HEK293T (cell line): ENCODE results near the gene E2F6.
A peak's percentile ranks its signal among the peaks of the same experiment; 100 is the strongest.

ENCODE experiments used
- CTCF ChIA-PET: fragments of 350-600 bp; formaldehyde crosslinking; extraction: SDS; loops from one replicate; lab custom pipeline; 2021; ENCODE audit warnings: antibody characterized with exemption, inconsistent platforms; lab: Yijun Ruan, JAX
- POLR2A ChIA-PET: fragments of 350-600 bp; formaldehyde crosslinking; extraction: SDS; loops from one replicate; lab custom pipeline; 2020; ENCODE audit warnings: antibody characterized with exemption, inconsistent platforms; lab: Yijun Ruan, JAX
- DNase-seq: peaks from one replicate; pipeline ENCODE4 v3.0.0; 2012; ENCODE audit warnings: mixed read lengths; ENCODE audit errors: extremely low spot score
- ARNT ChIP-seq: fragments of 450-650 bp; IDR thresholded peaks from 2 replicates; pipeline ENCODE4 v1.6.1; 2017; ENCODE audit warnings: mild to moderate bottlenecking
- BHLHE40 ChIP-seq: fragments of 450-650 bp; IDR thresholded peaks from 2 replicates; pipeline ENCODE4 v1.6.1; 2016; ENCODE audit warnings: mild to moderate bottlenecking, moderate library complexity, borderline replicate concordance
- CTBP1 ChIP-seq: fragments of 450-650 bp; IDR thresholded peaks from 2 replicates; pipeline ENCODE4 v1.6.1; 2016; ENCODE audit warnings: borderline replicate concordance
- ELF4 ChIP-seq: fragments of 450-650 bp; IDR thresholded peaks from 2 replicates; pipeline ENCODE4 v1.6.1; 2017; ENCODE audit warnings: antibody characterized with exemption
- FOXA1 ChIP-seq: fragments of 450-650 bp; IDR thresholded peaks from 2 replicates; pipeline ENCODE4 v1.6.1; 2016; ENCODE audit warnings: mild to moderate bottlenecking
- FOXK2 ChIP-seq: fragments of 450-650 bp; IDR thresholded peaks from 2 replicates; pipeline ENCODE4 v1.6.1; 2016; ENCODE audit warnings: mild to moderate bottlenecking
- FOXM1 ChIP-seq: fragments of 450-650 bp; IDR thresholded peaks from 2 replicates; pipeline ENCODE4 v1.6.1; 2017; ENCODE audit warnings: mild to moderate bottlenecking, borderline replicate concordance
- HDGF ChIP-seq: fragments of 450-650 bp; IDR thresholded peaks from 2 replicates; pipeline ENCODE4 v1.6.1; 2017; ENCODE audit warnings: antibody characterized with exemption, borderline replicate concordance
- L3MBTL2 ChIP-seq: fragments of 450-650 bp; conservative IDR thresholded peaks from 2 replicates; pipeline ENCODE4 v1.6.1; 2016; ENCODE audit warnings: mild to moderate bottlenecking
- LEF1 ChIP-seq: fragments of 450-650 bp; IDR thresholded peaks from 2 replicates; pipeline ENCODE4 v1.6.1; 2017; ENCODE audit warnings: mild to moderate bottlenecking, borderline replicate concordance
- NFRKB ChIP-seq: fragments of 450-650 bp; IDR thresholded peaks from 2 replicates; pipeline ENCODE4 v1.6.1; 2016; ENCODE audit warnings: mild to moderate bottlenecking, moderate library complexity
- PKNOX1 ChIP-seq: fragments of 450-650 bp; IDR thresholded peaks from 2 replicates; pipeline ENCODE4 v1.6.1; 2016
- SP1 ChIP-seq: fragments of 450-650 bp; IDR thresholded peaks from 2 replicates; pipeline ENCODE4 v1.6.1; 2017
- SUZ12 ChIP-seq: fragments of 450-650 bp; IDR thresholded peaks from 2 replicates; pipeline ENCODE4 v1.6.1; 2016; ENCODE audit warnings: mild to moderate bottlenecking
- TARDBP ChIP-seq: fragments of 450-650 bp; IDR thresholded peaks from 2 replicates; pipeline ENCODE4 v1.6.1; 2016
- ZNF384 ChIP-seq: fragments of 450-650 bp; IDR thresholded peaks from 2 replicates; pipeline ENCODE4 v1.6.1; 2016

The E2F6 gene

GRCh38 chr2:11410101-11410500 lies 55.9 kb downstream of the E2F6 start:
- DNase-seq, result no peak
- ChIA-PET CTCF (interaction anchor here (1.9 kb wide), 1 partner anchor 248 kb away, joined by 5 read pairs; no protein-coding TSS in a partner anchor), POLR2A (no interaction called here)
- TF ChIP-seq NFRKB (no peak), FOXA1 (no peak), ARNT (no peak), FOXK2 (no peak), SP1 (no peak), LEF1 (no peak), TARDBP (no peak), FOXM1 (no peak), ELF4 (no peak), L3MBTL2 (no peak), PKNOX1 (no peak), CTBP1 (no peak), ZNF384 (no peak), HDGF (no peak), SUZ12 (no peak)

- ChIA-PET CTCF (no interaction called here), POLR2A (no interaction called here)
- DNase-seq, result no peak
- TF ChIP-seq FOXA1, result no peak
- TF ChIP-seq BHLHE40, result no peak
- no peak for TF ChIP-seq CTBP1
- no peak for TF ChIP-seq SP1
Measured at GRCh38 chr2:11409572-11409959, 56.4 kb downstream of the E2F6 start.

- TF ChIP-seq ELF4, result no peak
- no peak for TF ChIP-seq ZNF384
- TF ChIP-seq TARDBP, result no peak
- TF ChIP-seq ARNT, result no peak
- no peak for TF ChIP-seq FOXA1
- TF ChIP-seq FOXM1, result no peak
- TF ChIP-seq SP1, result no peak
- TF ChIP-seq PKNOX1, result no peak
- TF ChIP-seq CTBP1, result no peak
- TF ChIP-seq LEF1, result no peak
- no peak for TF ChIP-seq SUZ12
- no peak for TF ChIP-seq FOXK2
- TF ChIP-seq L3MBTL2, result no peak
- no peak for TF ChIP-seq NFRKB
- TF ChIP-seq BHLHE40, result no peak
- no peak for TF ChIP-seq HDGF
- ChIA-PET POLR2A (no interaction called here), CTCF (no interaction called here)
- no peak for DNase-seq
Measured at GRCh38 chr2:11408959-11409571, 56.9 kb downstream of the E2F6 start.

GRCh38 chr2:11407413-11407812 lies 58.5 kb downstream of the E2F6 start:
- ChIA-PET POLR2A (no interaction called here), CTCF (interaction anchor here (1.2 kb wide), 1 partner anchor 29 kb away, joined by 3 read pairs; no protein-coding TSS in a partner anchor)
- TF ChIP-seq FOXK2 (no peak), SP1 (no peak), ZNF384 (no peak), ELF4 (no peak), FOXM1 (no peak), HDGF (no peak), FOXA1 (no peak), PKNOX1 (no peak), NFRKB (no peak), TARDBP (no peak), L3MBTL2 (no peak), CTBP1 (no peak), BHLHE40 (no peak), SUZ12 (no peak), ARNT (no peak), LEF1 (no peak)
- DNase-seq, result no peak

GRCh38 chr2:11406958-11407381 lies 59.0 kb downstream of the E2F6 start:
- DNase-seq, result peak; percentile 28
- POLR2A ChIA-PET, result interaction anchor here (1.9 kb wide), 1 partner anchor 39 kb away, joined by 5 read pairs; no protein-coding TSS in a partner anchor
- CTCF ChIA-PET, result no interaction called here
- no peak for TF ChIP-seq ZNF384
- TF ChIP-seq L3MBTL2, result peak; percentile 68

- CTCF ChIA-PET, result no interaction called here
Measured at GRCh38 chr2:11406267-11406957, 59.5 kb downstream of the E2F6 start.

More at GRCh38 chr2:11406267-11406957, 59.5 kb downstream of the E2F6 start:
- DNase-seq, result no peak
- POLR2A ChIA-PET, result interaction anchor here (1.9 kb wide), 1 partner anchor 38 kb away, joined by 5 read pairs; no protein-coding TSS in a partner anchor
- no peak for TF ChIP-seq FOXM1
- TF ChIP-seq L3MBTL2, result no peak
- no peak for TF ChIP-seq BHLHE40
- no peak for TF ChIP-seq LEF1
- no peak for TF ChIP-seq SUZ12
- TF ChIP-seq HDGF, result no peak
- TF ChIP-seq ELF4, result no peak
- TF ChIP-seq FOXA1, result no peak
- TF ChIP-seq TARDBP, result no peak
- no peak for TF ChIP-seq NFRKB
- TF ChIP-seq ZNF384, result no peak
- no peak for TF ChIP-seq PKNOX1
- no peak for TF ChIP-seq CTBP1
- no peak for TF ChIP-seq SP1
- TF ChIP-seq FOXK2, result no peak
- no peak for TF ChIP-seq ARNT
